SK-N-SH (cell line): ENCODE measurements around the gene SOCS2. TPM values are rescaled to one million over a fixed set of nuclear protein-coding genes. Genes with fewer than 3 reads are reported as not detected.

Experiments
- CTCF ChIA-PET: fragments of 300-600, 350-600 bp; formaldehyde crosslinking; extraction: SDS; loops from one replicate; lab custom pipeline; 2021; lab: Yijun Ruan, JAX
- POLR2A ChIA-PET: fragments of 350-600 bp; sonication (Branson Sonifier 250); formaldehyde crosslinking; extraction: SDS; loops from one replicate; lab custom pipeline; 2020; ENCODE audit warnings: antibody characterized with exemption, inconsistent platforms; lab: Yijun Ruan, JAX
- DNase-seq: peaks from one replicate; pipeline ENCODE4 v3.0.0; 2012
- H2AFZ ChIP-seq: fragments of 200-600 bp; sonication (generic); 2 replicates; pipeline ENCODE4 v1.8.1; 2016; ENCODE audit warnings: antibody characterized with exemption, mild to moderate bottlenecking, low read depth
- H3F3A ChIP-seq: fragments of 200-600 bp; sonication (generic); replicated peaks from 2 replicates; pipeline ENCODE3; 2016; ENCODE audit warnings: antibody characterized with exemption, mild to moderate bottlenecking; ENCODE audit not compliant: insufficient read depth
- H3K27ac ChIP-seq, 2 experiments: fragments of 200-500 bp in 1 of 2; fragments of 200-600 bp in 1 of 2; sonication (Bioruptor generic) in 1 of 2; sonication (generic), shearing (Covaris generic) in 1 of 2; 2 replicates each; pipeline versions ENCODE4 v1.5.1 to v1.6.1; 2014 to 2016; ENCODE audit warnings: low read depth in 2 of 2, inconsistent platforms in 1 of 2, low read length in 1 of 2, mild to moderate bottlenecking in 1 of 2, mixed read lengths in 1 of 2
- H3K27me3 ChIP-seq: fragments of 200-600 bp; sonication (generic), shearing (Covaris generic); 2 replicates; pipeline ENCODE4 v1.6.1; 2016; ENCODE audit warnings: mixed run types; ENCODE audit not compliant: insufficient read depth
- H3K36me3 ChIP-seq, 2 experiments: fragments of 200-500 bp in 1 of 2; fragments of 200-600 bp in 1 of 2; sonication (Bioruptor generic) in 1 of 2; sonication (generic) in 1 of 2; replicated peaks in 1 of 2; 2 replicates each; pipeline versions ENCODE3 to v1.5.1; 2014 to 2016; ENCODE audit warnings: low read length in 1 of 2, mild to moderate bottlenecking in 1 of 2; ENCODE audit not compliant: insufficient read depth in 2 of 2, control insufficient read depth in 1 of 2
- H3K4me1 ChIP-seq, 2 experiments: fragments of 200-500 bp in 1 of 2; fragments of 200-600 bp in 1 of 2; sonication (Bioruptor generic) in 1 of 2; sonication (generic), shearing (Covaris generic) in 1 of 2; 2 replicates each; pipeline versions ENCODE4 v1.5.1 to v1.6.1; 2014 to 2016; ENCODE audit warnings: low read depth in 1 of 2, low read length in 1 of 2, mixed run types in 1 of 2; ENCODE audit not compliant: insufficient read depth in 2 of 2, control insufficient read depth in 1 of 2
- H3K4me2 ChIP-seq: fragments of 200-600 bp; sonication (generic), shearing (Covaris generic); 2 replicates; pipeline ENCODE4 v1.6.1; 2017; ENCODE audit warnings: mixed run types
- H3K4me3 ChIP-seq, 2 experiments: fragments of 200-500 bp in 1 of 2; fragments of 200-600 bp in 1 of 2; sonication (Bioruptor generic) in 1 of 2; sonication (generic), shearing (Covaris generic) in 1 of 2; 2 replicates each; pipeline versions ENCODE4 v1.5.1 to v1.8.1; 2014 to 2016; ENCODE audit warnings: low read depth in 2 of 2, inconsistent platforms in 1 of 2, low read length in 1 of 2, mild to moderate bottlenecking in 1 of 2, mixed read lengths in 1 of 2, moderate library complexity in 1 of 2
- H3K79me2 ChIP-seq: fragments of 200-600 bp; sonication (generic); 2 replicates; pipeline ENCODE4 v1.8.1; 2017; ENCODE audit warnings: mild to moderate bottlenecking; ENCODE audit not compliant: insufficient read depth
- H3K9ac ChIP-seq: fragments of 200-600 bp; sonication (generic); 2 replicates; pipeline ENCODE4 v1.6.1; 2017; ENCODE audit warnings: mixed run types
- H3K9me2 ChIP-seq: fragments of 200-600 bp; sonication (generic); 2 replicates; pipeline ENCODE4 v1.6.1; 2017; ENCODE audit warnings: mixed run types
- H3K9me3 ChIP-seq: fragments of 200-600 bp; sonication (generic); 2 replicates; pipeline ENCODE4 v1.6.1; 2017; ENCODE audit warnings: mixed run types, mild to moderate bottlenecking, moderate library complexity
- H4K20me1 ChIP-seq: fragments of 200-600 bp; sonication (generic); 2 replicates; pipeline ENCODE4 v1.6.1; 2017; ENCODE audit warnings: mild to moderate bottlenecking, mixed run types; ENCODE audit not compliant: insufficient read depth
- CHD2 ChIP-seq: fragments of 150-350 bp; IDR thresholded peaks from 2 replicates; pipeline ENCODE4 v1.6.1; 2018; ENCODE audit warnings: low read length; ENCODE audit not compliant: partially characterized antibody
- CTCF ChIP-seq: fragments of 200-600 bp; sonication (generic); IDR thresholded peaks from 2 replicates; pipeline ENCODE4 v1.6.1; 2017; ENCODE audit warnings: antibody characterized with exemption, mild to moderate bottlenecking, moderate library complexity
- EP300 ChIP-seq, 2 experiments: IDR thresholded peaks; 2 replicates each; pipeline versions ENCODE4 v1.4.0 to v1.6.1; 2012; ENCODE audit warnings: borderline replicate concordance in 1 of 2, low read depth in 1 of 2, low read length in 1 of 2
- EZH2phosphoT487 ChIP-seq: fragments of 200-600 bp; sonication (generic); IDR thresholded peaks from 2 replicates; pipeline ENCODE4 v1.6.1; 2017; ENCODE audit warnings: low read depth, mixed run types, mild to moderate bottlenecking, antibody characterized with exemption, moderate library complexity, borderline replicate concordance
- FOXM1 ChIP-seq: IDR thresholded peaks from 2 replicates; pipeline ENCODE4 v1.4.0; 2012; ENCODE audit warnings: low read depth, mild to moderate bottlenecking
- JUND ChIP-seq: IDR thresholded peaks from 2 replicates; pipeline ENCODE4 v1.4.0; 2012
- MAX ChIP-seq: IDR thresholded peaks from 2 replicates; pipeline ENCODE4 v1.4.0; 2012; ENCODE audit warnings: low read depth
- MXI1 ChIP-seq: IDR thresholded peaks from 2 replicates; pipeline ENCODE4 v1.6.1; 2012; ENCODE audit warnings: mild to moderate bottlenecking, low read depth, low read length, improper control_type of control experiment
- PBX3 ChIP-seq: IDR thresholded peaks from 2 replicates; pipeline ENCODE4; 2012
- RAD21 ChIP-seq: IDR thresholded peaks from 2 replicates; pipeline ENCODE4 v1.6.1; 2012; ENCODE audit warnings: mild to moderate bottlenecking, low read length
- RFX5 ChIP-seq: IDR thresholded peaks from 2 replicates; pipeline ENCODE4 v1.6.1; 2012; ENCODE audit warnings: mild to moderate bottlenecking, improper control_type of control experiment, low read length
- SMC3 ChIP-seq: IDR thresholded peaks from 2 replicates; pipeline ENCODE4 v1.6.1; 2012; ENCODE audit warnings: low read depth, low read length, improper control_type of control experiment
- TAF1 ChIP-seq: IDR thresholded peaks from 2 replicates; pipeline ENCODE4 v1.6.1; 2012; ENCODE audit warnings: low read depth, mild to moderate bottlenecking, low read length, moderate library complexity, borderline replicate concordance
- USF1 ChIP-seq: IDR thresholded peaks from 2 replicates; pipeline ENCODE4 v1.4.0; 2012; ENCODE audit warnings: low read depth, borderline replicate concordance
- YY1 ChIP-seq: IDR thresholded peaks from 2 replicates; pipeline ENCODE4 v1.4.0; 2012; ENCODE audit warnings: low read depth, mild to moderate bottlenecking
- ZBTB33 ChIP-seq: IDR thresholded peaks from 2 replicates; pipeline ENCODE4 v1.4.0; 2012; ENCODE audit warnings: low read depth, borderline replicate concordance
- WGBS: methylation state at CpG from one replicate; pipeline ENCODE4 v1.1.6; 2017; ENCODE audit warnings: low lambda C conversion rate; 5-methylcytosine and 5-hydroxymethylcytosine counted together
- polyA plus RNA-seq, 3 experiments: library from polyadenylated mRNA; depleted of rRNA; stranded (reverse); fragments of >200 nt; gene quantifications; 2 replicates each; pipeline ENCODE4 v1.2.3, GENCODE V29; 2012

SOCS2 gene
- polyA plus RNA-seq, 1 of the 3 experiments (the other 2 are of a cell fraction) = 24.1 TPM

GRCh38 chr12:93577222-93577621 lies 4.7 kb downstream of the SOCS2 start:
- Histone ChIP-seq H3K4me1 (peaks cover 0 to 16% of the 10 kb centered on the region in 2 experiments; a peak in 2 of 4 replicates), H2AFZ (no peak overlapping the region), H3K9me3 (no peaks in the 10 kb centered on the region), H3K9ac (no peak overlapping the region), H3K4me3 (no peak overlapping the region), H3K27me3 (no peaks in the 10 kb centered on the region), H3K27ac (no peak overlapping the region), H4K20me1 (no peaks in the 10 kb centered on the region), H3K36me3 (peaks cover 30 to 40% of the 10 kb centered on the region in 2 experiments), H3K4me2 (no peak overlapping the region), H3K9me2 (no peaks in the 10 kb centered on the region), H3K79me2 (peaks cover 58% of the 10 kb centered on the region), H3F3A (no peaks in the 10 kb centered on the region)
- TF ChIP-seq RAD21 (no peak), RFX5 (no peak)
- ChIA-PET CTCF (interaction anchor here (0.9 kb wide), 1 partner anchor 85 kb away, joined by 3 read pairs; no protein-coding TSS in a partner anchor), POLR2A (no interaction called here)
- WGBS = 68% methylated on average over 3 of the region's 3 CpGs
- DNase-seq = no peak

- 95% methylated on average over 5 of the region's 5 CpGs for WGBS
- Histone ChIP-seq H3K4me1 (peaks cover 0 to 6% of the 10 kb centered on the region in 2 experiments; a peak in 2 of 4 replicates), H3K9me3 (no peaks in the 10 kb centered on the region), H3K4me3 (no peak overlapping the region), H4K20me1 (no peaks in the 10 kb centered on the region), H3K9ac (no peak overlapping the region), H2AFZ (no peak overlapping the region), H3K79me2 (peaks cover 48% of the 10 kb centered on the region), H3F3A (no peaks in the 10 kb centered on the region), H3K9me2 (no peaks in the 10 kb centered on the region), H3K27me3 (no peaks in the 10 kb centered on the region), H3K27ac (no peak overlapping the region), H3K36me3 (peaks cover 30 to 35% of the 10 kb centered on the region in 2 experiments), H3K4me2 (no peak overlapping the region)
- CTCF ChIA-PET = interaction anchor here (0.6 to 1.1 kb wide), 4 partner anchors 9 to 1352 kb away, joined by 3 to 5 read pairs (median 4); no protein-coding TSS in a partner anchor
- POLR2A ChIA-PET = no interaction called here
- TF ChIP-seq SMC3 (no peak), ZBTB33 (no peak), TAF1 (no peak), EZH2phosphoT487 (no peak), PBX3 (no peak), JUND (no peak), CTCF (no peak), YY1 (no peak), MAX (no peak), USF1 (no peak), CHD2 (no peak), MXI1 (no peak), EP300 (IDR thresholded peaks at IDR 0.05; ENCODE audit: borderline replicate concordance in 1 of 2, low read depth in 1 of 2, low read length in 1 of 2) (no peak), FOXM1 (no peak)
- DNase-seq = no peak
Measured at GRCh38 chr12:93578221-93578620, 5.7 kb downstream of the SOCS2 start.
